HEK293T (cell line): ENCODE data around the gene GNAQ.
"Not testable (repeated sequence)": the region's sequence is repeated elsewhere in the genome, so short reads cannot be mapped to it uniquely, and the experiment has no call there.

Source experiments
- CTCF ChIA-PET: fragments of 350-600 bp; formaldehyde crosslinking; extraction: SDS; loops from one replicate; lab custom pipeline; 2021; ENCODE audit warnings: antibody characterized with exemption, inconsistent platforms; lab: Yijun Ruan, JAX
- POLR2A ChIA-PET: fragments of 350-600 bp; formaldehyde crosslinking; extraction: SDS; loops from one replicate; lab custom pipeline; 2020; ENCODE audit warnings: antibody characterized with exemption, inconsistent platforms; lab: Yijun Ruan, JAX
- DNase-seq: peaks from one replicate; pipeline ENCODE4 v3.0.0; 2012; ENCODE audit warnings: mixed read lengths; ENCODE audit errors: extremely low spot score
- ARNT ChIP-seq: fragments of 450-650 bp; IDR thresholded peaks from 2 replicates; pipeline ENCODE4 v1.6.1; 2017; ENCODE audit warnings: mild to moderate bottlenecking
- BHLHE40 ChIP-seq: fragments of 450-650 bp; IDR thresholded peaks from 2 replicates; pipeline ENCODE4 v1.6.1; 2016; ENCODE audit warnings: mild to moderate bottlenecking, moderate library complexity, borderline replicate concordance
- CTBP1 ChIP-seq: fragments of 450-650 bp; IDR thresholded peaks from 2 replicates; pipeline ENCODE4 v1.6.1; 2016; ENCODE audit warnings: borderline replicate concordance
- ELF4 ChIP-seq: fragments of 450-650 bp; IDR thresholded peaks from 2 replicates; pipeline ENCODE4 v1.6.1; 2017; ENCODE audit warnings: antibody characterized with exemption
- FOXA1 ChIP-seq: fragments of 450-650 bp; IDR thresholded peaks from 2 replicates; pipeline ENCODE4 v1.6.1; 2016; ENCODE audit warnings: mild to moderate bottlenecking
- FOXK2 ChIP-seq: fragments of 450-650 bp; IDR thresholded peaks from 2 replicates; pipeline ENCODE4 v1.6.1; 2016; ENCODE audit warnings: mild to moderate bottlenecking
- FOXM1 ChIP-seq: fragments of 450-650 bp; IDR thresholded peaks from 2 replicates; pipeline ENCODE4 v1.6.1; 2017; ENCODE audit warnings: mild to moderate bottlenecking, borderline replicate concordance
- HDGF ChIP-seq: fragments of 450-650 bp; IDR thresholded peaks from 2 replicates; pipeline ENCODE4 v1.6.1; 2017; ENCODE audit warnings: antibody characterized with exemption, borderline replicate concordance
- L3MBTL2 ChIP-seq: fragments of 450-650 bp; conservative IDR thresholded peaks from 2 replicates; pipeline ENCODE4 v1.6.1; 2016; ENCODE audit warnings: mild to moderate bottlenecking
- LEF1 ChIP-seq: fragments of 450-650 bp; IDR thresholded peaks from 2 replicates; pipeline ENCODE4 v1.6.1; 2017; ENCODE audit warnings: mild to moderate bottlenecking, borderline replicate concordance
- NFRKB ChIP-seq: fragments of 450-650 bp; IDR thresholded peaks from 2 replicates; pipeline ENCODE4 v1.6.1; 2016; ENCODE audit warnings: mild to moderate bottlenecking, moderate library complexity
- PKNOX1 ChIP-seq: fragments of 450-650 bp; IDR thresholded peaks from 2 replicates; pipeline ENCODE4 v1.6.1; 2016
- SP1 ChIP-seq: fragments of 450-650 bp; IDR thresholded peaks from 2 replicates; pipeline ENCODE4 v1.6.1; 2017
- SUZ12 ChIP-seq: fragments of 450-650 bp; IDR thresholded peaks from 2 replicates; pipeline ENCODE4 v1.6.1; 2016; ENCODE audit warnings: mild to moderate bottlenecking
- TARDBP ChIP-seq: fragments of 450-650 bp; IDR thresholded peaks from 2 replicates; pipeline ENCODE4 v1.6.1; 2016
- ZNF384 ChIP-seq: fragments of 450-650 bp; IDR thresholded peaks from 2 replicates; pipeline ENCODE4 v1.6.1; 2016

The GNAQ gene

GRCh38 chr9:77866878-77867277 lies 164.7 kb downstream of the GNAQ start:
- no peak for DNase-seq
- TF ChIP-seq HDGF (no peak), FOXA1 (no peak), SUZ12 (no peak), SP1 (no peak), FOXK2 (no peak), CTBP1 (no peak), BHLHE40 (no peak), ARNT (no peak), L3MBTL2 (no peak), ZNF384 (no peak), FOXM1 (no peak), PKNOX1 (no peak), ELF4 (no peak)
- ChIA-PET POLR2A (no interaction called here), CTCF (no interaction called here)

- POLR2A ChIA-PET = no interaction called here
- TF ChIP-seq L3MBTL2 (no peak), SUZ12 (no peak), HDGF (no peak), PKNOX1 (no peak), NFRKB (no peak), CTBP1 (no peak), FOXM1 (no peak), FOXA1 (no peak), ZNF384 (no peak), BHLHE40 (no peak), LEF1 (no peak), ELF4 (no peak)
- CTCF ChIA-PET = no interaction called here
- DNase-seq = no peak
Observed at GRCh38 chr9:77865385-77866047, 166.1 kb downstream of the GNAQ start.

DNA sequence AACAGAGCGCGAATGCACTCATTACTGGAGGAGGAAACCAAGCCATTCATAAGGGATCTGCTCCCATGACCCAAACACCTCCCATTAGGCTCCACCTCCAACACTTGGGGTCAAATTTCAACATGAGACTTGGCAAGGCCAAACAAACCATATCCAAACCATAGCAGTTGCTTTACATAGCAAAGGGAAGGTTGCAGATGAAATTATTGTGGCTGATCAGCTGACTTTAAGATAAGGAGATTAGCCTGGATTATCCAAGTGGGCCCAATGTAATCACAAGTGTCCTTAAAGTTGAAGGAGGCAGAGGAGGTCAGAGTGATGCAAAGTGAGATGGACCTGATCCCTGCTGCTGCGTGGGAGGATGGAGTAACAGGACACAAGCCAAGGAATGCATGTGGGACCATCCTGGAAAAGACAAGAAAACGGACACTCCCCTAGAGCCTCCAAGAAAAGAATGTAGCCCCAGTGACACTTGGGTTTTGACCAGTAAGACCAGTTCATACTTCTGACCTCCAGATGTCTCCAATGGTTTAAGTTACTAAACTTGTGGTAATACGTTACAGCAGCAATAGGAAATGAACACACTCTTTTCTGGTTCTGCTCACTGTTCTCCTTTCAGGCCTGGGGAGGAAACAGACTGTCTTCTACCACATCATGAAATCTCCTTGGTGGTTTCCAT lies 167.3 kb downstream of the GNAQ start:
- POLR2A ChIA-PET = no interaction called here
- CTCF ChIA-PET = no interaction called here
- TF ChIP-seq FOXK2 (no peak), FOXM1 (no peak), L3MBTL2 (no peak), ZNF384 (no peak), HDGF (no peak)
- DNase-seq = no peak

DNA sequence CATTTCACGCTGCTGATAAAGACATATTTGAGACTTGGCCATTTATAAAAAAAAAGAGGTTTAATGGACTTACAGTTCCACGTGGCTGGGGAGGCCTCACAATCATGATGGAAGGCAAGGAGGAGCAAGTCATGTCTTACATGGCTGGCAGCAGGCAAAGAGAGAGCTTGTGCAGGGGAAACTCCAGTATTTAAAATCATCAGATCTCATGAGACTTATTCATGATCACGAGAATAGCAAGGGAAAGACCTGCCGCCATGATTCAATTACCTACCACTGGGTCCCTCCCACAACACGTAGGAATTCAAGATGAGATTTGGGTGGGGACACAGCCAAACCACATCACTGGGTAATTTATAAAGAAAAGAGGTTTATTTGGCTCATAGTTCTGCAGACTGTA lies 168.0 kb downstream of the GNAQ start:
- DNase-seq, CTCF ChIA-PET, POLR2A ChIA-PET: not testable (repeated sequence)

GRCh38 chr9:77860953-77861352 lies 170.7 kb downstream of the GNAQ start:
- DNase-seq, CTCF ChIA-PET, POLR2A ChIA-PET: not testable (repeated sequence)

DNA sequence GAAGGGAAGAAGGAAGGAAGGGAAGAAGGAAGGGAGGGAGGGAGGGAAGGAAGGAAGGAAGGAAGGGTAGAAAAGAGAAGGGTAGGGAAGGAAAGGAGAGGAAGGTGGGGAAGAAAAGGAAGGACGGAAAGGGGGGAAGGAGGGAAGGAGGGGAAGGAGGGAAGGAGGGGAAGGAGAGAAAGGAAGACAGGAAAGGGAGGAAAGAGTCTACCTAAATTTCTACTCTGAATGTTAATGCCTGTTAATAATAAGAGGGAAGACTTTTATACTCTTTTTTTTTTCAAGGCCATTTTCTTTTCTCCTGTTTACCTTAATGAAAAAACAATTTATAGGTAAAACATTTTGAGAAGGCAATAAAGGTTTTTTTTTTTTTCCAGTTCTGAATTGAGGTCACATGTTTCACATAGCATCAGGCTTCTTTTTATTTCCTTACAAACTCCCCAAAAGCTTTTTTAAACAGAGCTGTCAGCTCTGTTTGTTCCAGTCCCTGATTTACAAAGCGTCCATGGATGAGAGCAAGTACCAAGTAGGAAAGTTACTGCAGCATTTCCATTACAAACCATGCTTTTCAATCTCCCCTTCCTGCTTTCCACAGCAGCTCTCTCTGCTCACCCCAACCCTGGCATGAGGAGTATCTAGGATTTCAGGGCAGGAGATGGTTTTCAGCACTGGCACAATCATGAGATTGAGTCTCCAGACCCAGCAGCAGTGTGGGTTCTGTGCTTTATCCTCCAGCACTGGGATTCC lies 173.9 kb downstream of the GNAQ start:
- TF ChIP-seq ELF4 (no peak), BHLHE40 (no peak), L3MBTL2 (no peak), ZNF384 (no peak), FOXK2 (no peak), FOXM1 (no peak), FOXA1 (no peak)
- CTCF ChIA-PET = no interaction called here
- POLR2A ChIA-PET = no interaction called here
- DNase-seq = no peak

DNA sequence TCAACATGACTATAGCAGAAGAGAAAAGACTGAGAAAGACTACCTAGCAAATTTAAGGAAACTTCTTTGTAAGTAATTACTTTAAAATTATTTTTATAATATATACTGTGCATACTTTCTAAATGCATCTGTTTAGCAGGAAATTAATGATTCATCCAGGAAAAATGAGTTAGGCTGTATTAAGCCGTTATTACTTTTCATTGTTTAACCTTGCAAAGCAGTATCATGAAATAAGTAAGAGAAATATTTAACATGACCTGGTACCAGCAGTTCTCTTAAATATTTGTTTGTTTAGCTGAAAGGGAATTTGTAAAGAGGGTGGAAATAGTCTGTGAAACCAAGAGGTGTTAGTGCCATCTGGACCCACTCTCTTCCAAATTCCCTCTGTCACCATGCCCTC lies 175.0 kb downstream of the GNAQ start:
- no peak for TF ChIP-seq CTBP1
- TF ChIP-seq NFRKB = no peak
- no peak for TF ChIP-seq ARNT
- TF ChIP-seq PKNOX1 = no peak
- no peak for TF ChIP-seq BHLHE40
- TF ChIP-seq FOXK2 = no peak
- TF ChIP-seq ELF4 = no peak
- TF ChIP-seq FOXA1 = no peak
- no peak for TF ChIP-seq HDGF
- no peak for TF ChIP-seq FOXM1
- no peak for TF ChIP-seq SUZ12
- TF ChIP-seq L3MBTL2 = no peak
- no peak for TF ChIP-seq TARDBP
- no peak for TF ChIP-seq LEF1
- TF ChIP-seq SP1 = no peak
- no peak for TF ChIP-seq ZNF384
- POLR2A ChIA-PET = no interaction called here
- DNase-seq = no peak
- CTCF ChIA-PET = no interaction called here
